ENCODE results near the gene ITM2B.
"Not testable (repeated sequence)": the region's sequence is repeated elsewhere in the genome, so short reads cannot be mapped to it uniquely, and the experiment has no call there.

The ITM2B gene

GRCh38 chr13:48233046-48233888 lies at the start of gene ITM2B:
ITM2B (plus strand) TSS chr13:48233206; CDS start chr13:48233361, 155 bp downstream.
- peak; percentile 37 for DNase-seq

DNA sequence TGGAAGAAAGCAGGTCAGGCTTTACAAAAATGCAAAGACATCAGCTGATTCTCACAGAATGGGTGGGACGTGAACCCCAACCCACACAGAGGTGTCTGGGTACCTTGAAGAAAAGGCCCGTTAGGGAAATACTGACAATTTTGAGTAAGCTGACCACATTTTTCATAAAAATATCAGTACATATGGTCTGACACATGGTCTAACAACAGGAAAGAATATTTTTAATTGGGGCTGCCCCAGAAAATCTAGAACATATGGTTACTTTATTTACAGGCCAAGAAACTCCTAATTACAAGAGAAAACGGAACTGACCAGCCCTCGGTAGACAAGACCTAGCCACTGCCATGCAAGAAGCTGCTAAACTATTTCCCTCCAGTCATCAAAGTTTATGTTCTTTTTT lies 48.7 kb upstream of the ITM2B start:
- DNase-seq = no peak

DNA sequence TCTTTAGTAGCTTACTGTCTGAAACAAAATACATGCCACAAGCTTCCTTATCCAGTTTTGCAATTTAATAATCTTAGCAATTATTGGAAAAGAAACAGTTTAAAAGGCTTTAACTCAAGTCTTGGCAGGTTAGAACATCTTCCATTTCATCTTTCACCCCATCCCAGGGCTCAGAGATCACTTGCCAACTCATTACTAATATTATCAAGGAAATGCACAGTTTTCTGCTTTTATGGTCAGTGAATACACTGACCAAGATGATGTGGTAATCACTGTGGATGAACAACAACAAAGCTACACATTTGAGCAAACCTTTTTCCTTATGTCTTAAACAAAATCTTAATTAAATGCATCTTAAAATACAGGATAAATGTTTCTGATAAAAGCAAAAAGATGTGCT lies 48.0 kb upstream of the ITM2B start:
- DNase-seq = no peak

GRCh38 chr13:48186722-48187121 lies 46.3 kb upstream of the ITM2B start:
- DNase-seq = no peak

DNA sequence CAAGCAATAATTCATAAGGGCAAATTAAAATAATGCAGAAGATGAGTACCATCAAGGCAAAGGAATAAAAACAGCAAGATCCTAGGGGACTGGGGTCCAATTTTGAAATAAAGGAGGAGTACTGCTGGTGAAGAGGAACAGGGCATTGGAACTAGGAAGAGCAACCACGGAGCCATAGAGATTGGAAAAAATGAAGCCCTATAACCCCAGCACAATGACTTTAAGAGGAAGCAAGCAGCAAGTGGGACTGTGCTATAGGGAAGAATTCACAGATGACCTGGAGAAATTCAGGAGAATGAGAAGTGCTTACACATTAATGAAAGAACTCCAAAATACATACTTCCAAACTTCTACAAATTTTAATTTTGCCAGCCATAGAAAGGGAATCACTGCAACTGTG lies 44.9 kb upstream of the ITM2B start:
- no peak for DNase-seq

DNA sequence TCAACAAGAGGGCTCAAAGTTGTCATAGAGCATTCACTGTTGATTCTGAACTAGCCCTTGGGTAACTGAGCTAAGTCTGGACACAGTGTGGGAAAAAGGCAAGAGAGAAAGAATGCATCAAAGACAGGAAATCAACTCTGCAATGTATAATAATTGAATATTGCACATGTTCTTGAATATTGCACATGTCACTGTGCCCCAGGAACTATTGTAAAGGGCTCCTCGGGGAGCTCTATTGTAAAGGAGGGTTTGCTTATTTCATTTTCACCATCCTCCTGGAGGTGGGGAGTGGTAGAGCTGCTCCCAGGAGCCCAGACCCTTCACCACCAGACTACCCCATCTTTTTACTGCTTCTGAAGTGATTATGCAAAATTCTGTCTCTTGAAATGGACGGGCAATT lies 44.4 kb upstream of the ITM2B start:
- DNase-seq = no peak

- no peak for DNase-seq
These were observed 43.8 kb upstream of the ITM2B start for GRCh38 chr13:48189171-48189570.

DNA sequence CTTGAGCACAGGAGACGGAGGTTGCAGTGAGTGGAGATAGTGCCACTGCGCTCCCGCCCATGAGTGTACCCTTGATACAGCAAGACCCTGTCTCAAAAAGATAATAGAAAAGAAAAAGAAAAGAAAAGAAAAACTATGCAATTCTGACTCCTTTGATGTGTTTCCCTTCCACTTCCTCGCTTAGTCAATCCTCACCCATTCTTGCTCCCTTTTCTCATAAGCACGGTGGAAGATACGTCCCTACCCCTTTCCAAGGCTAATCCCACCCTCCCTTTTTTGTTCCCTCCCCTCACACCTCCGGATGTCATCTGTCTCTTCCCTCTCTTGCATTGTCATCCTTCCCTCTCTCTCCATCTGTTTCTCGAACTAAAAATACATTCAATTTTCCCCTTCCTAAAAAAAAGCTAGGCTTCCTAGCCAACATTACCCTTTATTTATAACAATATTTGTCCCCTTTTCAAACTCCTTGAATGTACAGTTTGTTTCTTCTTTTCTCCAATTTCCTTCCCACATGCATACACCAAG lies 40.5 kb upstream of the ITM2B start:
- no peak for DNase-seq

- no peak for DNase-seq
These were observed 38.6 kb upstream of the ITM2B start for GRCh38 chr13:48194379-48194754.

- DNase-seq = no peak
These were observed 33.5 kb upstream of the ITM2B start for GRCh38 chr13:48199404-48199946.

- DNase-seq = no peak
These were observed 32.0 kb upstream of the ITM2B start for GRCh38 chr13:48201044-48201443.

DNA sequence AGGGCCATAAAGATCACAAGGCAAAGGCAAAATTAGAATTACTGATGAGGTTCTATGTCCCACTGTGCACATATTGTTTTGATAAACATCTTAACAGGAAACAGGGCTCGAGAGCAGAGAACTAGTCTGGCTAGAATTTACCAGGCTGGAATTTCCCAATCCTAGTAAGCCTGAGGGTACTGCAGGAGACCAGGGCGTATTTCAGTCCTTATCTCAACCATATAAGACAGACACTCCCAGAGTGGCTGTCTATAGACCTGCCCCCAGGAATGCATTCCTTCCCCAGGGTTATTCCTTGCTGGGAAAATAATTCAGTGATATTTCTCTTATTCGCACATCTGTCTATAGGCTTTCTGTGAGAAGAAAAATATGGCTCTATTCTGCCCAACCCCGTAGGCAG lies 25.8 kb upstream of the ITM2B start:
- not testable (repeated sequence) for DNase-seq

DNA sequence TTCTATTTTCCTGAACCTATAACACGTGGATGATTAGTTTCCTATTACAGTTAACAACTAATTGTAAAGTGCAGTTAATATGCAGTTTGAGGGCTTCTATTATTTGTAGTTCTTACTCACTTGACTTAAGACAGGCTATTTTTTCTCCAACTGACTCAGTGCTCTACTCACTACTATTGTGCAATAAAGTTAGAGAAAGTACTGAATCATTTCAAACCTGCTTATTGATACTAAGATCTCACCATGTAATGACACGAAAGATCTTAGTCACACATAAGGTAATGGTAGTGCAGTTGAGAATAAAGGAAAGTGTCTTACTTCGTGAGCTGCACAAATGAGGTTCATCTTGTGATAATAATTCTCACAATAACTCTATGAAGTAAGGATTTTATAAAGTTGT lies 22.8 kb upstream of the ITM2B start:
- DNase-seq = peak; percentile 85

DNA sequence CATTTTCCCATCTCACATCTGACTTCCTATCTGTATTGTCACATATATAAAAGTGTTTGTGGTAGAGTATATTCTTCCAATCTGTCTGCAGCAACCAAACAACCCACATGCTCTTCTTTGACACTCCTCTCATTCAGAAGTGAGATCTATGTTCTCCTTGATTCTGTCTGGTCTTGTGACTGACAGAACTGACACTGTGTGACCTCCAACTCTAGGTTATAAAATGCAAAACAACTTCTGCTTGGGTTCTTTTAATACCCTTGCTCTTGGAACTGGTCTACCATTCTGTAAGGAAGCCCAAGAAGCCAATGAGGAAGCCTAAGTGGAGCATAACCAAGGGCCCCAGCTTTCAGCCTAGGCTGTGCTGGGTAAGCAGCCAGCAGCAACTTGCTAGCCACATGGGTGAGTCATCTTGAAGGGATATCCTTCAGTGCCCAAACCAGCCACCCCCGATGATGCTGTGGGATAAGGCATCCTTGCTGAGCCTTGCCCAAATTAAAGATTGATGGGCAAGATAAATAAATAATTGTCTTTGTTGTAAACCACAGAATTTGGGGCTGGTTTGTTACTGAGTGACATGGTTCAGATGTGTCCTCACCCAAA lies 18.4 kb upstream of the ITM2B start:
- DNase-seq = no peak

DNA sequence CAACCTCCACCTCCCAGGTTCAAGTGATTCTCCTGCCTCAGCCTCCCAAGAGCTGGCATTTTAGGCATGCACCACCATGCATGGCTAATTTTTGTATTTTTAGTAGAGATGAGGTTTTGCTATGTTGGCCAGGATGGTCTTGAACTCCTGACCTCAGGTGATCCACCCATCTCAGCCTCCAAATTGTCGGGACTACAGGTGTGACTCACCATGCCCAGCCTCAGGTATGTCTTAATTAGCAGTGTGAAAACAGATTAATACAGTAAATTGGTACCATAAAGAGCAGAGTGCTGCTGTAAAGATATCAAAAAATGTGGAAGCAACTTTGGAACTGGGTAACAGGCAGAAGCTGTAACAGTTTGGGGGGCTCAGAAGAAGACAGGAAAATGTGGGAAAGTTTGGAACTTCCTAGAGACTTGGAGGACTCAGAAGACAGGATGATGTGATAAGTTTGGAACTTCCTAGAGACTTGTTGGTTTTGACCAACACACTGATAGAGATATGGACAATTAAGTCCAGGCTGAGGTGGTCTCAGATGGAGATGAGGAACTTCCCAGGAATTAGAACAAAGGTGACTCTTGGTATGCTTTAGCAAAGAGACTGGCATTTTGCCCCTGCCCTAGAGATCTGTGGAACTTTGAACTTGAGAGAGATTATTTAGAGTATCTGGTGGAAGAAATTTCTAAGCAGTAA lies 17.3 kb upstream of the ITM2B start:
- DNase-seq = peak; percentile 19

DNA sequence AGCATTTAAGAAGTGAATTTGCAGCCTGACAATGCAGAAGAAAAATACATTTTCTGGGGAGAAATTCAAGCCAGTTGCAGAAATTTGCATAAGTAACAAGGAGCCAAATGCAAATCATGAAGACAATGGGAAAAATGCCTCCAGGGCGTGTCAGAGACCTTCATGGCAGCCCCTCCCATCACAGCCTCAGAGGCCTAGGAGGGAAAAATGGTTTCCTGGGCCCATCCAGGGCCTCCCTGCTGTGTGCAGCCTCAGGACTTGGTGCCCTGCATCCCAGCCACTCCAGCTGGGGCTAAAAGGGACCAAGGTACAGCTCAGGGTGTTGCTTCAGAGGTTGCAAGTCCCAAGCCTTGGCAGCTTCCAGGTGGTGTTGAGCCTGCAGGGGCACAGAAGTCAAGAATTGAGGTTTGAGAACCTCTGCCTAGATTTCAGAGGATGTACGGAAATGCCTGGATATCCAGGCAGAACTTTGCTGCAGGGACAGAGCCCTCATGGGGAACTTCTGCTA lies 16.7 kb upstream of the ITM2B start:
- no peak for DNase-seq

DNA sequence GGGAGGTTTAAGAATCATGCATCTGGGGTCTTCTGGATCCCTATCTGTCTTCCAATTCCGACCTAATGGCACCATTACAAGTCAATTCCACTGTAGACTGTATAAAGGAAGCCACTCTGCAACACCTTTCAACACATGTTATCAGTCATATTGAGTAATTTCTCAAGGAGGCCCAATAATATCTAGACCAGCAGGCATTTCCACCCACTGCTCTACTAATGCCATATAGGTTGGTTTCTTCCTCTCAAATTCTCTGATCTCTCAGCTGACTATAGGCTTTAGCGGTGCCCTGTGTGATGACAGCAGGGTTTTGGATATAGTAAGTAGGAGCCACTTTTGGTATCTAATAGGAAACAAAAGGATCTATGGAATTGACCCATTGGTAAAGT lies 12.4 kb upstream of the ITM2B start:
- DNase-seq = no peak

DNA sequence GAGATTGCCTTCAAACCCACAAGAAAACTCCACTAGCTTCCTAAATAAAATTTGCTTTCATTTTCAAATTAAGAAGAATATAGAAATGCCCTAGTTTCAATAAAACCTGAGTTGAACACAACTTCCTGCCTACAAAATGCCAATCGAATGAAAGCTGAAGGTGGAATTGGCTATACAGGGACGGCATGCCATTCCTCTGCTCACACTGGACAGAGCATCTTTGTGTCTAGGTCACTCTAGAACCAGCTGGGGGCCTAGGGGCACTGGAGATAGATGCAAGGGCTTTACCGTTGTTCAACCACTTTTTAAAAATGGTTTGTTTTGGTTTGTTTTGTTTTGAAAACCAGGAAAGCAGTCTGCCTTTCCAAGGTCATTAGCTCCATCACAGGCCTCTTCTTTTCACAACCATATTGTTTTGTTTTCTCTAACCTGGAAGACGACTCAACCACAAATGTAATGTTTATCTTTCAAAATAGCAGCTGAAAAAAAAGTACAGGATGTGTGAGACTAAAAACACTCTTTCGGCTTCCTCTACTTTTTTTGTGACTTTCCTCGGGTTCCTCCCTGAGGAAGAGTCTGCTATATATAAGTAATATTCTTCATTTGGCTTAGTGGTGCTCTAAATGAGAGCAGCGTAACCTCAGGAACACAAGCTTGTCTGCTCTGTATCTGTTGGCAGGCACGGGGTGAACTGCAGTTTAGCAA lies 11.9 kb upstream of the ITM2B start:
- DNase-seq = peak; percentile 65

- no peak for DNase-seq
These were observed 11.3 kb upstream of the ITM2B start for GRCh38 chr13:48221686-48222187.

DNA sequence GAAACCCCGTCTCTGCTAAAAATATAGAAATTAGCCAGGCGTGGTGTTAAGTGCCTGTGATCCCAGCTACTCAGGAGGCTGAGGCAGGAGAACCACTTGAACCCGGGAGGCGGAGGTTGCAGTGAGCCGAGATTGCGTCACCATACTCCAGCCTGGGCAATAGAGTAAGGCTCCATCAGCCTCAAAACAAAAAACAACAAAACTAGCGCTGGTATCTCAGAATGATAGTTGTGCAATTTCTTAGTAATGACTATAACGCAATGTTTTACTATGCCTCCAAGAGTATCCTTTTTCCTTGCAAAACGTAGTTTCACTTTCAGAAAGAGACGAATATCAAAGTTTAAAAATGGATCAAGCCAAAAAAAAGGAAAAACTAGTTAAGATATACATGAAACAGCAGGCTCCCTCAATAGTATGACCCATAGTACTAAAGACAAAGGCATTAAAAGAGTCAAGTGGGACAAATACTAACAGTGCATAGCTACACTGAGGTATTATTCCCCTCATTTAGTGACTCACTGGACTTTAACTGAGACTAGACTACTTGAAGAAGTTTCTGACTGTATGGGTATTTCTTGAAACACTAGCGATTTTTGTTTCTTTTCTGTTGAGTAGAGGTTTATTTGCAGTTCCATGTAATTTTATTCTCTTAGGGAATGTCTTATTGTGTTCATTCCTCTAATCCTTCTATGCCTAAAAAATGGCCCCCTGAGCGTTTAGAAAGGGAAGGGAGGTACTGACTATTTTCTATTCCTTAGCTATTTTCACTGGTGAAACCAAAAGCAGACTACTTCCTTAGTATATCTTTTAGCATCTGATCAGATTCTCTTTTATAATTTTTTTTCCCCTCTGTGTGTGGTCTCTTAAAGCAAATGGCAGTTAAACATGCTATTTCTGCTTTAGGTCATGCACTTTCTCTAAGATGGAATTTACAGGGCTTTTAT lies 10.4 kb upstream of the ITM2B start:
- peak; percentile 54 for DNase-seq

DNA sequence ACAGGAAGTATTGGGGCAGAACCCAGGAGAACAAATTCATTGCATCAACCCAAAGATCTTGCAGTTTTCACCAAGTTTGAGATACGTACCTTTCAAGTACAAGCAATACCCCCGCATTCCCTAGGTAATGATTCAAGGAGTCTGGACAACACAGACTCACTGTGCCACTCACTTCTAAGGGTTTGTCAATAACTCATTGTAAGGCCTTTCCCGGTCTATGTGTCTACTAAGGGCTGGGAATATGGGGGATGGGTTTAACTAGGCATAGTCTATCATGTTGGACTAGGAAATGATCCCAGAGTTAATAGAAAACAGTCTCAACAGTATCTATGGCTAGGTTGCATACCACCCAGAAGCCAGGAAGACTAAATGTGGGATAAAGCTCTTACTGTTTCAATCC lies 8.3 kb upstream of the ITM2B start:
- no peak for DNase-seq
